ENCODE measurements around the gene HJURP. TPM values are rescaled to one million over a fixed set of nuclear protein-coding genes. Genes with fewer than 3 reads are reported as not detected.

The HJURP gene
- total RNA-seq, 1 experiment from 2014 or later = 49.7 TPM

DNA sequence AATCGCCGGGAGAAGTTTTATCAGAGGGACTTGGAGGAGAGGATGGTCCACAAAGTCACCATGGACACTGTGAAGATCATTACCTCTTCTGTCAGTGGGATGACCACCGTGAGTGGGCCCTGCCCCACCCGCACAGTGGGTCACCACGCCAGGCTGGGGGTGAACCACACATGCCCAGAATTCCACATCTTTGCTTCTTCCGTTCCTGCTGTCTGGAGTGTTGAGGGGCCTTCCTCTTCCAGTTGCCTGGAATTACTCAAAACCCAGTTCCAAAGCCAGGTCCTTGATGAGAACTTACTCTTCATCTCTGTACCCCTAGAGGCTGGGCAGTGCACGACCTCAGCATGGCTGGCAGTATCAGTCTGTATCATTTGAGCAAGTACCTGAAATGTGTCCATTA, 54.1 kb downstream of the HJURP start:
- Histone ChIP-seq H3K4me1 (ENCODE audit: insufficient read depth, low read length) (no peaks in the 10 kb centered on the region), H3K27me3 (ENCODE audit: insufficient read depth, low read length) (no peaks in the 10 kb centered on the region), H4K91ac (ENCODE audit: insufficient read length, low read depth, low read length) (no peak overlapping the region), H3T11ph (ENCODE audit: low read length) (no peak overlapping the region), H3K9ac (ENCODE audit: extremely low read depth, insufficient read length, low read length) (no peak overlapping the region), H4K5ac (ENCODE audit: insufficient read length, low read depth, low read length) (no peak overlapping the region), H3K23me2 (ENCODE audit: insufficient read length, low read depth, low read length, poor library complexity, severe bottlenecking) (no peaks in the 10 kb centered on the region), H3K27ac (ENCODE audit: insufficient read length, low read depth, low read length) (no peak overlapping the region), H4K8ac (replicated peaks; ENCODE audit: insufficient read length, low read depth, low read length) (no peak overlapping the region), H2BK5ac (ENCODE audit: insufficient read length, low read length) (no peak overlapping the region), H3K9me3 (ENCODE audit: control insufficient read depth, low read depth, low read length) (no peaks in the 10 kb centered on the region), H2AK5ac (ENCODE audit: insufficient read length, low read length) (no peak overlapping the region), H3K14ac (ENCODE audit: insufficient read depth, low read length) (no peak overlapping the region), H3K4ac (ENCODE audit: low read depth, low read length) (no peak overlapping the region), H2BK15ac (ENCODE audit: low read depth, low read length) (no peak overlapping the region), H3K23ac (ENCODE audit: insufficient read length, low read depth, low read length) (no peak overlapping the region), H2AFZ (ENCODE audit: low read length) (no peak overlapping the region), H3K56ac (ENCODE audit: insufficient read length, low read depth, low read length) (no peak overlapping the region), H3K4me2 (ENCODE audit: insufficient read depth, insufficient read length, low read length) (no peak overlapping the region), H3K79me1 (ENCODE audit: insufficient read depth, low read depth, low read length, poor library complexity, severe bottlenecking) (no peaks in the 10 kb centered on the region), H2BK120ac (ENCODE audit: low read depth, low read length, poor library complexity, severe bottlenecking) (no peak overlapping the region), H3K79me2 (ENCODE audit: insufficient read depth, low read length) (no peaks in the 10 kb centered on the region), H2BK20ac (ENCODE audit: low read depth, low read length, poor library complexity, severe bottlenecking) (no peak overlapping the region), H4K20me1 (ENCODE audit: control insufficient read depth, insufficient read depth, insufficient read length) (no peaks in the 10 kb centered on the region), H2BK12ac (ENCODE audit: insufficient read length, low read depth, low read length) (no peak overlapping the region), H3K18ac (ENCODE audit: insufficient read length, low read depth, low read length) (no peak overlapping the region)
- H3K27ac Mint-ChIP-seq = no peak overlapping the region
- TF ChIP-seq, protein P1, sequence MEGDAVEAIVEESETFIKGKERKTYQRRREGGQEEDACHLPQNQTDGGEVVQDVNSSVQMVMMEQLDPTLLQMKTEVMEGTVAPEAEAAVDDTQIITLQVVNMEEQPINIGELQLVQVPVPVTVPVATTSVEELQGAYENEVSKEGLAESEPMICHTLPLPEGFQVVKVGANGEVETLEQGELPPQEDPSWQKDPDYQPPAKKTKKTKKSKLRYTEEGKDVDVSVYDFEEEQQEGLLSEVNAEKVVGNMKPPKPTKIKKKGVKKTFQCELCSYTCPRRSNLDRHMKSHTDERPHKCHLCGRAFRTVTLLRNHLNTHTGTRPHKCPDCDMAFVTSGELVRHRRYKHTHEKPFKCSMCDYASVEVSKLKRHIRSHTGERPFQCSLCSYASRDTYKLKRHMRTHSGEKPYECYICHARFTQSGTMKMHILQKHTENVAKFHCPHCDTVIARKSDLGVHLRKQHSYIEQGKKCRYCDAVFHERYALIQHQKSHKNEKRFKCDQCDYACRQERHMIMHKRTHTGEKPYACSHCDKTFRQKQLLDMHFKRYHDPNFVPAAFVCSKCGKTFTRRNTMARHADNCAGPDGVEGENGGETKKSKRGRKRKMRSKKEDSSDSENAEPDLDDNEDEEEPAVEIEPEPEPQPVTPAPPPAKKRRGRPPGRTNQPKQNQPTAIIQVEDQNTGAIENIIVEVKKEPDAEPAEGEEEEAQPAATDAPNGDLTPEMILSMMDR (conservative IDR thresholded peaks at IDR 0.05) = no peak
- H3K9me3 Mint-ChIP-seq = peaks cover 14 to 21% of the 10 kb centered on the region in 2 experiments
- H3K27me3 Mint-ChIP-seq (ENCODE audit: low read depth) = peaks cover 17% of the 10 kb centered on the region
- no peak overlapping the region for H3K4me3 Mint-ChIP-seq
- peaks cover 2 to 4% of the 10 kb centered on the region in 2 experiments; a peak in 3 of 4 replicates for H3K4me1 Mint-ChIP-seq
- DNase-seq = no peak
- WGBS (ENCODE audit: extremely low coverage, insufficient read length, low lambda C conversion rate) = no CpG with 5 or more reads among the region's 7 CpGs
- peaks cover 0 to 5% (median 4%) of the 10 kb centered on the region in 3 experiments; a peak in 2 of 7 replicates for H3K36me3 Mint-ChIP-seq (ENCODE audit: insufficient read depth in 1 of 3, low read depth in 3 of 3)

All from H9 (cell line).